Smooth muscle cell (in vitro differentiated cells): ENCODE results near the gene SAP30BP. TPM values are rescaled to one million over a fixed set of nuclear protein-coding genes. Genes with fewer than 3 reads are reported as not detected.

ENCODE experiments used
- DNase-seq: peaks from one replicate; lab custom pipeline; 2025; ENCODE audit not compliant: unreplicated experiment; lab: John Stamatoyannopoulos, UW
- H2AFZ ChIP-seq: fragments of 200-600 bp; sonication (generic); 2 replicates; pipeline ENCODE4 v1.6.0; 2016; ENCODE audit warnings: antibody characterized with exemption, low read depth, mild to moderate bottlenecking
- H3F3A ChIP-seq: fragments of 200-600 bp; sonication (generic); 2 replicates; pipeline ENCODE4 v1.6.0; 2017; ENCODE audit warnings: antibody characterized with exemption, low read depth
- H3K27ac ChIP-seq: fragments of 200-600 bp; sonication (generic); 2 replicates; pipeline ENCODE4 v1.5.1; 2016; ENCODE audit warnings: low read depth, mild to moderate bottlenecking
- H3K27me3 ChIP-seq: fragments of 200-600 bp; sonication (generic); 2 replicates; pipeline ENCODE4 v1.6.1; 2016; ENCODE audit warnings: low read depth, mild to moderate bottlenecking
- H3K36me3 ChIP-seq: fragments of 200-600 bp; sonication (generic); 2 replicates; pipeline ENCODE4 v1.5.1; 2016; ENCODE audit warnings: low read depth
- H3K4me1 ChIP-seq: fragments of 200-600 bp; sonication (generic); 2 replicates; pipeline ENCODE4 v1.5.1; 2016; ENCODE audit warnings: low read depth
- H3K4me2 ChIP-seq: fragments of 200-600 bp; sonication (generic); 2 replicates; pipeline ENCODE4 v1.6.0; 2016; ENCODE audit warnings: mild to moderate bottlenecking
- H3K4me3 ChIP-seq: fragments of 200-600 bp; sonication (generic); 2 replicates; pipeline ENCODE4 v1.5.1; 2016; ENCODE audit warnings: mild to moderate bottlenecking
- H3K79me2 ChIP-seq: fragments of 200-600 bp; sonication (generic); 2 replicates; pipeline ENCODE4 v1.6.0; 2016; ENCODE audit warnings: low read depth, mild to moderate bottlenecking
- H3K9ac ChIP-seq: fragments of 200-600 bp; sonication (generic); 2 replicates; pipeline ENCODE4 v1.6.0; 2016; ENCODE audit warnings: low read depth
- H3K9me3 ChIP-seq: fragments of 200-600 bp; sonication (generic); replicated peaks from 2 replicates; pipeline ENCODE4 v1.5.1; 2016; ENCODE audit warnings: low read depth
- H4K20me1 ChIP-seq: fragments of 200-600 bp; sonication (generic); 2 replicates; pipeline ENCODE4 v1.6.0; 2016; ENCODE audit warnings: low read depth
- CTCF ChIP-seq: fragments of 200-600 bp; sonication (generic); IDR thresholded peaks from 2 replicates; pipeline ENCODE4 v1.5.1; 2017; ENCODE audit warnings: borderline replicate concordance, mild to moderate bottlenecking, antibody characterized with exemption; ENCODE audit not compliant: insufficient read depth, poor library complexity, severe bottlenecking
- WGBS: methylation state at CpG from one replicate; pipeline ENCODE4 v1.1.7; 2016; ENCODE audit warnings: low lambda C conversion rate; 5-methylcytosine and 5-hydroxymethylcytosine counted together
- polyA plus RNA-seq: library from polyadenylated mRNA; unstranded; fragments of >200 nt; fragmentation: Nextera tagmentation; extraction: Ambion mirVana; gene quantifications from 2 replicates; pipeline ENCODE4 v1.2.1, GENCODE V29; 2016
- total RNA-seq: library from RNA; depleted of rRNA; stranded (reverse); fragments of >200 nt; gene quantifications from 2 replicates; pipeline ENCODE4 v1.2.3, GENCODE V29; 2014

Gene SAP30BP
- total and polyA plus RNA-seq, 2 experiments from 2014 or later: 75.4 to 135 TPM

- no peak for DNase-seq
- no peaks in the 10 kb centered on the region for H3K79me2 ChIP-seq
- TF ChIP-seq CTCF: no peak
- no peak overlapping the region for H3K4me2 ChIP-seq
- H3K27ac ChIP-seq: no peak overlapping the region
- H3K9ac ChIP-seq: no peak overlapping the region
- no peaks in the 10 kb centered on the region for H3F3A ChIP-seq
- H3K27me3 ChIP-seq: no peaks in the 10 kb centered on the region
- no peak overlapping the region for H2AFZ ChIP-seq
- WGBS: 93% methylated on average over 31 of the region's 31 CpGs
- no peaks in the 10 kb centered on the region for H3K36me3 ChIP-seq
- H3K4me1 ChIP-seq: no peaks in the 10 kb centered on the region
- no peaks in the 10 kb centered on the region for H3K9me3 ChIP-seq
- peaks cover 12% of the 10 kb centered on the region for H4K20me1 ChIP-seq
- no peak overlapping the region for H3K4me3 ChIP-seq
These were observed 64.8 kb downstream of the SAP30BP start for GRCh38 chr17:75731716-75732498.

- Histone ChIP-seq H3K4me2 (no peak overlapping the region), H3K79me2 (no peaks in the 10 kb centered on the region), H3K4me1 (no peaks in the 10 kb centered on the region), H3K9me3 (no peaks in the 10 kb centered on the region), H3K9ac (no peak overlapping the region), H4K20me1 (peaks cover 17% of the 10 kb centered on the region), H3K27me3 (no peaks in the 10 kb centered on the region), H3K27ac (no peak overlapping the region), H3K36me3 (no peaks in the 10 kb centered on the region), H3K4me3 (no peak overlapping the region), H2AFZ (no peak overlapping the region), H3F3A (no peaks in the 10 kb centered on the region)
- DNase-seq: no peak
- WGBS: 94% methylated on average over 18 of the region's 18 CpGs
- TF ChIP-seq CTCF: no peak
These were observed 66.3 kb downstream of the SAP30BP start for GRCh38 chr17:75733471-75733870.

GRCh38 chr17:75734674-75735294 is 67.6 kb downstream of the SAP30BP start:
- H2AFZ ChIP-seq: no peak overlapping the region

More at GRCh38 chr17:75734674-75735294, 67.6 kb downstream of the SAP30BP start:
- Histone ChIP-seq H3K36me3 (no peaks in the 10 kb centered on the region), H3K9me3 (no peaks in the 10 kb centered on the region), H3K27ac (no peak overlapping the region), H3K27me3 (no peaks in the 10 kb centered on the region), H3K79me2 (no peaks in the 10 kb centered on the region), H4K20me1 (peaks cover 21% of the 10 kb centered on the region), H3K4me3 (no peak overlapping the region), H3F3A (no peaks in the 10 kb centered on the region), H3K4me2 (no peak overlapping the region), H3K4me1 (no peaks in the 10 kb centered on the region), H3K9ac (no peak overlapping the region)
- TF ChIP-seq CTCF: no peak
- DNase-seq: no peak
- WGBS: 87% methylated on average over 4 of the region's 4 CpGs
